GM18499 (cell line): ENCODE measurements around the gene VANGL2.
A peak's percentile ranks its signal among the peaks of the same experiment; 100 is the strongest.

ENCODE experiments used
- ATAC-seq: cut with Tn5 transposase; IDR thresholded peaks from one replicate; pipeline ENCODE4 v1.9.1; 2021; ENCODE audit warnings: moderate number of reproducible peaks; ENCODE audit not compliant: insufficient read depth, unreplicated experiment

Gene VANGL2

DNA sequence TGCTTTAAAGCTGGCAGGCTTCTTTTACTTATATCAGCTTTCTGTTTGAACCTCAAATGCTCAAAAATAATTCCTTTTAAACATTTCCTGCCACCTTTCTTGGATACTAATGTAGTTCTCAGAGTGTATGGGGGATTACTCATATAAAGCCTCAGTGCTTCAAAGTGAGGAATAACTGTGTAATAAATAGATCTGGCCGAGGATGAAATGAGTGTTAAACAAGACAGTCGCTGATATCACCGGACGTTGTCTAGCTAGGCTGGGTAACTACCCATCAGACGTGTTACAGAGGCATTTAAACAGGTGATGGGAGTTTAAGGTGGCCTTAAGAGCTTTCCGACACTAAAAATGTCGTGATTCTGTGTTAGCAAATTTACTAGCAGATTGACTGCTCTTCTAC lies 53.1 kb downstream of the VANGL2 start:
- peak; percentile 31 for ATAC-seq

DNA sequence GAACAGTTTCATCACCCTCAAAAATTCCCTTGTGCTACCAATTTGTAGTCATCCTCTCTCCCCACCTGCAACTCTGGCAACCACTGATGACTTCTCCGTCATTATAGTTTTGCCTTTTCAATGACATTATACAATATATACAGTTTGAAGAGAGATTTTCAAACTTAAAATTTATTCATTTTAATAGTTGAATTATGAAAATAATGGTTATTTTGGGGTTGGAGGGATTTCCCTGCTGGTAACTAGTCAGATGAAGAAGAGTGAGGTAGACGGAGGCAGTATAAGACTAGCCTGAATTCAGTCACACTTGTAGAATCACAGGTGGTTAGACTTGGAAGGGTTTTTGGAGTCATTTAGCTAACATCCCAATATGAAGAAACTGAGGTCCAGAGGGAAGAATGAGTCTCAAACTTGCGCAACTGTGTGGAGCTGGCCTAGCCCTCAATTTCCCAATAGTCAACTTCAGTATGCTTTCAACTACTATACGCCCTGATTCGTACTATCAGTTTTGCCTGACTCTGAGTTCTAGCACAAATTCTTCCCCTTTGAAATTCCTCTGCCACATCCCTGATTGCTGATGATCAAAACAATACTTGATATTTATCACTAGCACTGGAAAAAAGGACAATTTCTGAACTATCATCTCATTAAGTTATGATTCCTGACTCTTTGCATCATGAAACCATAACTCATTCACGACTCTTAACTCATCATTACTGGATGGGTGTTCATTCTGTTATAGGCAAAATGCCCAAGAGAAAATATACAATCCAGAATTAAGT lies 54.2 kb downstream of the VANGL2 start:
- ATAC-seq = no peak

GRCh38 chr1:160455153-160455517 lies 54.8 kb downstream of the VANGL2 start:
- ATAC-seq = no peak

GRCh38 chr1:160459056-160459455 lies 58.7 kb downstream of the VANGL2 start:
- ATAC-seq = no peak

- no peak for ATAC-seq
Measured at GRCh38 chr1:160459687-160460086, 59.3 kb downstream of the VANGL2 start.

DNA sequence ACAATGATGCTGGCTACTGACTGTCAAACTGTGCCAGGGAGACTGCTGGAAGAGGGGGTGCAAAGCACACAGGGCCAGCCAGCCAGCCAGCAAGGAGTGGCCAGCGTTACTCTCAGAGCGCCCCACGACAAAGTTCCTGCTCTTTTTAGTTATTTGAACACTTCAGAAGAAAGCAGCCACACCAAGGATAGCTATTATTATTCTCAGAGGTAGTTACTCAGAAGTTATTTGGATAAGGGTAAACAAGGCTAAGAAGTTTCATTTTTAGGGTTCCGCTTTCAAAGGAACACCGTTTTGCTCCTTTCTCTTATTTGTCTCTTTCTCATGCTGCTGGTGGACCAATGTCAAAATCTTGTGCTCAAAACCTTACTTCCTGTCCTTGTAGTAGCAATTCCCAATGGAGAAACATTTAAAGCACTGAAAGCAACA lies 59.9 kb downstream of the VANGL2 start:
- no peak for ATAC-seq

DNA sequence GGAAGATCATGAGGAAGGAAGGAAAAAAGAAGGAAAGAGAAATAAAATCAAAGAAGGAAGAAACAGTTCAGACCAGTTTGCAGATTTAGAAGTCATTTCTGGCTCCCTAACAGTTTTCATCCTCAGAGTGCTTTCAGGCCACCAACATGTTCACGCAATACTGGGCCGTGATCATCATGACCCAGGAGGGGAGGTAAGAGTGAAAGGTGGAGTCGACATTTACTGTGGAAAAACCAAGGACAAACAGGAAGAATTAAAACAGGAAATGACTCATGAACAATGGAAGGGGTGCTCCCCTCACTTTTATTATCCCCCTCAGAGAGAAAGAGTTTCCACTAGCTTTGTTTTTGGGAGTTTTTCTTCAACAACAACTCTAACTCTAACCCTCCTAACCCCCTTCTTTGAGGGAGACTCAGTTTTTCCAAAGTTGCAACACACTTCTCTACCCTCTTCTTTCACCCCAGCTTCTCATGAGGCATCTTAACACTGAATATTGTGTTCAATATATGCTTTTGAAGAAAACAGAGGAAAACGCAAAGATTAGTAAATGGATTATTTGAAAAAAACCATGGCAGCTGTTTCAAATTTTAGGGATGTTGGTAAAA lies 60.4 kb downstream of the VANGL2 start:
- no peak for ATAC-seq

DNA sequence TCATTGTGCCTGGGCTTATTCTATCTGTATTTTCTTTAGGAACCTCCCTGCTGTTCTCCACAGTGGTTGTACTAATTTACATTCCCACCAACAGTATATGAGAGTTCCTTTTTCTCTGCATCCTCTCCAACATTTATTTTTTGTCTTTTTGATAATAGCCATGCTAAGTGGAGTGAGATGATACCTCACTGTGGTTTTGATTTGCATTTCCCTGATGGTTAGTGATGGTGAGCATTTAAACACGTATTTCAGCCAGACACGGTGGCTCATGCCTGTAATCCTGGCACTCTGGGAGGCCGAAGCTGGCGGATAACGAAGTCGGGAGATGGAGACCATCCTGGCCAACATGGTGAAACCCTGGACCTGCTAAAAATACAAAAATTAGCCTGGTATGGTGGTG lies 64.8 kb downstream of the VANGL2 start:
- ATAC-seq = no peak

- no peak for ATAC-seq
Measured at GRCh38 chr1:160466961-160467360, 66.6 kb downstream of the VANGL2 start.

- ATAC-seq = no peak
Measured at GRCh38 chr1:160467576-160467975, 67.2 kb downstream of the VANGL2 start.

DNA sequence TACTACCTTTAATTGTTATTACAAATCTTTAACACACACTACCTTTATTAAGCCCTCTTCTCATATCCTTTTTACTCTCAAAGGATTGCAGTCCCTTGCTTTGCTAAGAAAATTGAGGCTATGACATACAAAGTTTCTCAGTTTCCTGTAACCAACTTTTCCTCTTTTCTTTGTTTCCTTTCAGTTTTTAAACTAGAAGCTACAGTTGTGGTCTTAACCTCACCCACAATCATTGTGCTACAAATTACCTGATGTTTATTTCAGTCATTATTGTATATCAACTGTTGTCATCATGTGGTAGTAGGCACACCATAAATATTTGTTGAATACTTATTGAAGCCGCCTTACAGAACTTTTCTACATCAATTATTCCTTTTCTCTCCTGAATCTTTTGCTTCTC lies 70.9 kb downstream of the VANGL2 start:
- ATAC-seq = no peak

DNA sequence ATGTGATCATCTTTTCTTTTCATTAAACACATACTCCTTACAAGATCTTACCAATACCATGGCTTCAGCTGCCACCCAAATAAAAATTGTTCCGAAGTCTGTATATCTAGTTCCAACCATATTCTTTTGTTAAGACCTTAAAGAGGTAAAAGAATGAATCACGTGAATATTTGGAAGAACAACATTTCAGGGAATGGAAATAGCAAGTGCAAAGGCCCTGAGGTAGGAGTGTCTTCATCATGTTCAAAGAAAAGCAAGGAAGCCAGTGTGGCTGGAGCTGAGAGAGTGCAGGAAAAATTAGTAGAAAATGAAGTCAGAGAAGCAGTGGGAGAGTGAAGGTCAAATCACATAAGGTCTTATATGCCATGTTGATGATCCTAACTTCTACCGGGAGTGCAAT lies 71.7 kb downstream of the VANGL2 start:
- no peak for ATAC-seq

GRCh38 chr1:160474392-160475242 lies 74.3 kb downstream of the VANGL2 start:
- ATAC-seq = no peak
